Thymus (tissue), 11 donors: ENCODE data around the gene SYN1. TPM values are rescaled to one million over a fixed set of nuclear protein-coding genes. Genes with fewer than 3 reads are reported as not detected.
A peak's percentile ranks its signal among the peaks of the same experiment; 100 is the strongest.

Experiments
- DNase-seq, 9 donors: peaks; one replicate each; pipeline ENCODE4 v3.0.0-alpha.2; 2013; ENCODE audit warnings: low spot score in 9 of 9, low read depth in 6 of 9, missing footprints in 1 of 9
- H3K27ac ChIP-seq, 2 donors: one replicate each; pipeline ENCODE4 v1.5.1; 2013; ENCODE audit warnings: control low read depth in 1 of 2, low read depth in 1 of 2, low read length in 1 of 2, mild to moderate bottlenecking in 1 of 2, moderate library complexity in 1 of 2
- H3K27me3 ChIP-seq, 2 donors: one replicate each; pipeline ENCODE4 v1.5.1; 2013; ENCODE audit warnings: low read length in 1 of 2; ENCODE audit not compliant: control insufficient read depth in 2 of 2, insufficient read depth in 1 of 2
- H3K36me3 ChIP-seq, 2 donors: one replicate each; pipeline ENCODE4 v1.5.1; 2013; ENCODE audit warnings: low read length in 1 of 2, mild to moderate bottlenecking in 1 of 2, moderate library complexity in 1 of 2; ENCODE audit not compliant: control insufficient read depth in 2 of 2, insufficient read depth in 2 of 2
- H3K4me1 ChIP-seq, 2 donors: one replicate each; pipeline ENCODE4 v1.5.1; 2013; ENCODE audit warnings: low read length in 2 of 2; ENCODE audit not compliant: control insufficient read depth in 2 of 2, insufficient read depth in 2 of 2
- H3K4me3 ChIP-seq, 2 donors: one replicate each; pipeline ENCODE4 v1.5.1; 2013; ENCODE audit warnings: low read length in 2 of 2, control low read depth in 1 of 2, mild to moderate bottlenecking in 1 of 2
- H3K9me3 ChIP-seq, 2 donors: one replicate each; pipeline ENCODE4 v1.5.1; 2013; ENCODE audit warnings: low read length in 1 of 2, mild to moderate bottlenecking in 1 of 2; ENCODE audit not compliant: control insufficient read depth in 2 of 2, insufficient read depth in 1 of 2
- WGBS: extraction: QIAGEN DNeasy Blood & Tissue Kit; methylation state at CpG from one replicate; pipeline ENCODE4 v1.1.7; 2013; 5-methylcytosine and 5-hydroxymethylcytosine counted together
- polyA plus RNA-seq: library from polyadenylated mRNA; stranded (reverse); fragments of 200-250 nt; gene quantifications from one replicate; pipeline ENCODE4 v1.2.3, GENCODE V29; 2013
- total RNA-seq: library from RNA; stranded (reverse); fragments of 120-200 nt; gene quantifications from one replicate; pipeline ENCODE4 v1.2.4, GENCODE V29; 2013
- donor health status: healthy.

Gene SYN1
- total and polyA plus RNA-seq, 2 donors, result 0.52 to 4.0 TPM

GRCh38 chrX:47643926-47644325 is 24.3 kb upstream of the SYN1 start:
- peaks cover 15 to 21% of the 10 kb centered on the region in 2 donors for H3K36me3 ChIP-seq
- no peak overlapping the region for H3K27ac ChIP-seq
- H3K4me1 ChIP-seq, result peaks cover 5 to 7% of the 10 kb centered on the region in 2 donors
- H3K9me3 ChIP-seq, result peaks cover 0 to 2% of the 10 kb centered on the region in 2 donors
- DNase-seq, result no peak
- WGBS, result 72% methylated on average over 2 of the region's 2 CpGs
- H3K4me3 ChIP-seq, result no peak overlapping the region
- no peaks in the 10 kb centered on the region for H3K27me3 ChIP-seq

DNA sequence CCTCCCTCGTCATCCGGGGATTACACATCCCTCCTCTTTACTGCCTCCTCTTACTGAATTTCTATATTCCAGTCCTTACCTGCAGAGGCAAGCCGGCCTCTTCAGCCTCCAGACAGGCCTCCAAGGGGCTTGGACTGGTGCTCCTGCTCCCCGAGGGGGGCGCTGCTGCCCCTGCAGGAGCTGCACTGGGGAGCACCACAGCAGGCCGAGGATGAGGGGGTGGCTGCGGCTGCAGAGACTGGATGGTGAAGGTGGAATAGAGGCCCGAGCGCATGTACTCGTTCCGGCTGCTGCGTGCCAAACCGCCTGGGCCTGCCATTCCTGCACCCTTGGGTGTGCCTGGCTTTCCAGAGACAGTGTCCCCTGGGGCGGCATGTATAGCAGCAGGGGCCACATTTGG is 19.2 kb upstream of the SYN1 start:
- 97% methylated on average over 14 of the region's 14 CpGs for WGBS
- H3K27me3 ChIP-seq, result no peaks in the 10 kb centered on the region
- H3K4me3 ChIP-seq, result no peak overlapping the region
- peaks cover 0 to 6% of the 10 kb centered on the region in 2 donors for H3K4me1 ChIP-seq
- H3K27ac ChIP-seq, result no peak overlapping the region
- H3K9me3 ChIP-seq, result peaks cover 0 to 2% of the 10 kb centered on the region in 2 donors
- DNase-seq, result no peak
- peaks cover 27 to 31% of the 10 kb centered on the region in 2 donors for H3K36me3 ChIP-seq

- peaks cover 0 to 2% of the 10 kb centered on the region in 2 donors for H3K9me3 ChIP-seq
- peaks cover 27 to 31% of the 10 kb centered on the region in 2 donors for H3K36me3 ChIP-seq
- WGBS, result 10% methylated on average over 31 of the region's 31 CpGs
- no peaks in the 10 kb centered on the region for H3K27me3 ChIP-seq
- H3K4me1 ChIP-seq, result peaks cover 0 to 6% of the 10 kb centered on the region in 2 donors
- peak in 3 of 9 donors; percentile 51 to 72 (median 51) for DNase-seq
- H3K4me3 ChIP-seq, result peak overlapping the region; percentile 49 to 57
- no peak overlapping the region for H3K27ac ChIP-seq
These were observed 18.0 kb upstream of the SYN1 start for GRCh38 chrX:47637546-47638195.

DNA sequence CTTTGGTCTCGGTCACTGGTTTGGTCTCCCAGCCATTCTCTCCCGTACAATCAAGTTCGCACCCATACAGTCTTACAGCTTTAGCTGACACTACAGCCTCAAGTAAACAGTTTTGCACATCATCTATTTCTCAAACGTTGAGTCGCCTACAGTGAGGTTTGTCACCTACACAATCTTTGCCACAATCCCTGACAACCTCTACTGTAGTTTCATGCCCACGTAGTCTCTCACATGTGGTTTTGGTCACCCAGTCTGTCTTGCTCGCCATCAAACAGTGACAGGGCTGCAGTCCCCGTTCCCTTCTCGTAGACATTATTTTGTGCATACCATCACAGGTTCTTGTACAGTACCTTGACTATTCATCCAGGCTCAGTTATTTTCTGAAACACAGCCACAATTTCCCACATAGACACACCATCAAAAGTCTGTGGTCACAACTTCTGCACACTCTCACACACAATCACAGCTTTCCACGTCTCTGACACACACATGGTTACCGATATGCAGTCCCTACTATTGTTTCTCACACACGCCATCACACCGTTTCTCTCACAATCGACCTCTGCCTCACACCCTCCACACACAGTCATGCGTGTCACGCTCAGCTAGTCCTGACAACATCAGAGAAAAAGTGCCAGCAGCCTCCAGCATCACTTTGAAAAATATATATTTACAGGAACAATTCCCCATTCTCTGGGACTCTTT is 15.4 kb upstream of the SYN1 start:
- Histone ChIP-seq H3K4me3 (no peak overlapping the region), H3K9me3 (no peaks in the 10 kb centered on the region), H3K36me3 (peaks cover 12 to 22% of the 10 kb centered on the region in 2 donors), H3K4me1 (peaks cover 0 to 11% of the 10 kb centered on the region in 2 donors), H3K27me3 (no peaks in the 10 kb centered on the region), H3K27ac (no peak overlapping the region)
- 90% methylated on average over 16 of the region's 16 CpGs for WGBS
- no peak for DNase-seq

DNA sequence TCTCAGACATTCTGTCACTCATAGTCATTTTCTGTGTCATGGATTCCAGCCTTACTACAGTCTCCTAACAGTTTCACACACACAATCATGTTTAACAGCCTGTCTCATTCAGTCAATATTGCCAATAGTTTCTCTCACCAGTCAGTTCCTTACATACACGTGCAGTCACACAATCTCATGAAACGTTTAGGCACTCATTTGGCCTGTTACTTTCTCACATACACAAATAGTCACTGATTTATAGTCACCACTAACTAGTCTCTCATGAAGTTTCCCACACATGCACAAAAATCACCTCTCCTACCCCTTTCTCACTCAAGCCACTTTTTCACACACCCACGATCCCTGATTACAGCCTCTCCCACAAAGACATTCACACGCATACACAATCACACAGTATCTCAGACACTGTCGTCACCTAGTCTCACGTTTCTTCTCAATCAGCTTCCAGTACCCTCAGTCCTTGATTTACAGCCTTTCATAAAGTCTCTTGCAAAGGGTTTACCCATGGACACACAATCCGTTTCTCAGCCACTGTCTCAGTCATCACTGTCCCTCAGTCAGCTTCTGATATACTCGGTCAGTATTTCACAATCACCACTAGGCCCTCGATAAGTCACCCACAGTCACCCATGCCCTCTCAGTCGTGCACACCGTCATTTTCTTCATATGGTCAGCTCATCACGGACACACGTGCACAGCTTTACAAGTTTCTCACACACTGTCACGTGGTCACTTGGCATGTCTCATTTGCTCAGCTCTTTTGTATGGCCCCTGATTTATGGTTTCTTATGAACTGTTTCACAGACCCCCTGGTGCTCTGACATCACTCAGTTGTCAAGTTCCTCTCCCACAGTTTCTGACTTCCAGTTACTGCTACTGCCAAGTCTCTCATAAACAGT is 14.3 kb upstream of the SYN1 start:
- Histone ChIP-seq H3K27me3 (no peaks in the 10 kb centered on the region), H3K4me3 (no peak overlapping the region), H3K9me3 (no peaks in the 10 kb centered on the region), H3K4me1 (peaks cover 1 to 18% of the 10 kb centered on the region in 2 donors), H3K27ac (no peak overlapping the region), H3K36me3 (peaks cover 6 to 16% of the 10 kb centered on the region in 2 donors)
- no peak for DNase-seq
- WGBS, result 88% methylated on average over 14 of the region's 14 CpGs

DNA sequence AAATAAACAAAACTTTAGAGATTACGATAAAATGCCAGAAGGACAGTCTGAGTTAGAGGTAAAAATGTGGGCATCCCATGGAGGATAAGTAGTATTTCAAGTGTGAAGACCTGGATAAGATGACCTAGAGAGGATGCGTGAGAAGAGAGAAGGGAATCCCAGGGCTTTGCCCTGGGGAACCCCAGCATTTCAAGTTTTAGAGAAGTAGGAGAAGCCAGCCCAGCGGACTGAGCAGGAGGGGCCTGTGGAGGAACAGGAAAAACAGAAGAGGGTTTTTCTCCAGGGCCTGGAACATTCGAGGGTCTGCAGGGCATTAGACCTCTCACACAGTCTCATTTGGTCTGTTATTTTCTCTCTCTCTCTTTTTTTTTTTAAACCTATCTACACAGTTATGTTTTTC is 13.0 kb upstream of the SYN1 start:
- Histone ChIP-seq H3K4me1 (peaks cover 2 to 17% of the 10 kb centered on the region in 2 donors), H3K27ac (no peak overlapping the region)

DNA sequence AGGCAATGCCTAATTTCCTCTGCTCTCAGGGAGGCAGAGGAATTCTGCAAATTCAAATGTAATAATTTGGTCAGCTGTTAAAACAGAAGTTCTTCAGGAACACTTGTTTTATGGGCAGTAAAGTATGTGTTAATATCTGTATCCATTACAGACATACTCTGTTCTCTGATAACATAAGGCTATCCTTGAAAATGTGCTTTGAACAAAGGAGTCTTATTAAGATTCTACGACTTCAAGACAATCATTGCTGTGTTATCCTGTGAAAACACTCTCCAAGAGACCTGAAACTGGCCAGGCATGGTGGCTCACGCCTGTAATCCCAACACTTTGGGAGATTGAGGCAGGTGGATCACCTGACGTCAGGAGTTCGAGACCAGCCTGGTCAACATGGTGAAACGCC is 12.0 kb upstream of the SYN1 start:
- H3K4me3 ChIP-seq, result no peak overlapping the region
- WGBS, result over 99% methylated on average over 5 of the region's 5 CpGs
- no peaks in the 10 kb centered on the region for H3K9me3 ChIP-seq
- H3K4me1 ChIP-seq, result peaks cover 2 to 17% of the 10 kb centered on the region in 2 donors
- H3K36me3 ChIP-seq, result peaks cover 5 to 23% of the 10 kb centered on the region in 2 donors
- H3K27ac ChIP-seq, result no peak overlapping the region
- no peaks in the 10 kb centered on the region for H3K27me3 ChIP-seq
- DNase-seq, result no peak

More for the DNA sequence above, 13.0 kb upstream of the SYN1 start:
- no peaks in the 10 kb centered on the region for H3K9me3 ChIP-seq
- no peak for DNase-seq
- no peaks in the 10 kb centered on the region for H3K27me3 ChIP-seq
- H3K4me3 ChIP-seq, result no peak overlapping the region
- peaks cover 5 to 17% of the 10 kb centered on the region in 2 donors for H3K36me3 ChIP-seq
- WGBS, result 75% methylated on average over 4 of the region's 4 CpGs

DNA sequence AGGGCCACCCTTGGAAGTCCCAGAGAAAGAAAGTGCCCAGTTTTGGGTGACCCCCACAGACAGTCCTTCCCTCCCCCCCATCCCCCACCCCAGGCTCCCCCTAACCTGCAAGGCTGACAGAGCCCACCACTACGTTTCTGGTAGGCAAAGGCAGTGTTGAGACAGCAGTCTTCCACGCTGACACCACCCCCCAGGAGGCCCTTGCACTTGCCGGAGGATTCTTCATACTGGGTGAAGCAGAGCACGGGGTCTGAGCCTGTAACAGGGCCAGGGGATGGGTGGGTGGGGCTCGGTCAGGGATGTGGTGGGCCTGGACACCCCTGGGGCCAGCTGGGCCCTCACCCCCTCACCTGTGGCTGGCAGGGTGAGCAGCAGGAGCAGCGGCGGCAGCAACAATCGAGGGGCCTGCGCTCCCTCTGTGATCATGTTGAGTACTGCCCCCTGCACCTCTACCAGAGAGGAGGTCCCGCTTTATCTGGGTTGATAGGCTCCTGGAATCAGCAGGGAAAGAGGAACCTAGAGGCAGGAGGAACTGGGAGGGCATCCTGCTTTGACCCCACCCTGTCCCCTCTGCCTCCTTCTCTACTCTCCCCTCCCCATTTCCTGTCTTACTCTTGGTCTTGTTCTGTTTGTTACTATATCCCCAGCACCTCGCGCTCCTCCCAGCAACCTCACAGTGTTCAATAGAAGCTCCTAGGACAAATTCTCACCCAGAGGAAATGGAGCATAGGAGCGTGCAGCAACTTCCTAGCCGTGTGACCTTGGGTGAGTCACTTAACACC is 10.0 kb upstream of the SYN1 start, which contains the start of gene CFP:
Gene CFP (minus strand): TSS at position 512 of the 782 bp plus-strand sequence. CDS start 86 bp downstream, at position 426.
- no peaks in the 10 kb centered on the region for H3K9me3 ChIP-seq
- peaks cover 2 to 17% of the 10 kb centered on the region in 2 donors for H3K4me1 ChIP-seq
- peak within 1 kb of the TSS; percentile 70 to 79 for H3K27ac ChIP-seq
- H3K27me3 ChIP-seq, result no peaks in the 10 kb centered on the region
- H3K4me3 ChIP-seq, result peak within 1 kb of the TSS; percentile 45 to 46
- DNase-seq, result peak in 2 of 9 donors; percentile 26 to 65
- WGBS, result 16% methylated on average over 14 of the region's 14 CpGs
- peaks cover 5 to 15% of the 10 kb centered on the region in 2 donors for H3K36me3 ChIP-seq
